ENCODE results near the gene INHBA.

DNA sequence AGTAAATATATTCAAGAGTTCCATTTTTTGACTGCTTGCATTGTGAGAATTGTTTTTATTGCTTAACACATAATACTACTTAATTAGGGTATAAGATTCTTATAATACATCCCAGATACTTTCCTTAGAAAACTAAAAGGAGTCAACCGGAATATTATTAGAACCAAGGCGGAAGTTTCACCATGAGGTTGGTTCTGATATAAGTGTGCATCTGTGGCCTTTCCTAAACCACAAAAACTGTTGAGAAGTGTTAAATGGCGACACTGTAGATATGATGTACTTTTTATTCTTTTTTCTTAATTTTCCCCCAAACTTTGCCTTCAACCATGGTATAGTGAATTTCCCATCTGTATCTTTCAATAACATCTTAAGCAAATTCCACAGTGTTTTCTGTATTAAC, 32.3 kb upstream of the INHBA start:
- TF ChIP-seq, protein P1, sequence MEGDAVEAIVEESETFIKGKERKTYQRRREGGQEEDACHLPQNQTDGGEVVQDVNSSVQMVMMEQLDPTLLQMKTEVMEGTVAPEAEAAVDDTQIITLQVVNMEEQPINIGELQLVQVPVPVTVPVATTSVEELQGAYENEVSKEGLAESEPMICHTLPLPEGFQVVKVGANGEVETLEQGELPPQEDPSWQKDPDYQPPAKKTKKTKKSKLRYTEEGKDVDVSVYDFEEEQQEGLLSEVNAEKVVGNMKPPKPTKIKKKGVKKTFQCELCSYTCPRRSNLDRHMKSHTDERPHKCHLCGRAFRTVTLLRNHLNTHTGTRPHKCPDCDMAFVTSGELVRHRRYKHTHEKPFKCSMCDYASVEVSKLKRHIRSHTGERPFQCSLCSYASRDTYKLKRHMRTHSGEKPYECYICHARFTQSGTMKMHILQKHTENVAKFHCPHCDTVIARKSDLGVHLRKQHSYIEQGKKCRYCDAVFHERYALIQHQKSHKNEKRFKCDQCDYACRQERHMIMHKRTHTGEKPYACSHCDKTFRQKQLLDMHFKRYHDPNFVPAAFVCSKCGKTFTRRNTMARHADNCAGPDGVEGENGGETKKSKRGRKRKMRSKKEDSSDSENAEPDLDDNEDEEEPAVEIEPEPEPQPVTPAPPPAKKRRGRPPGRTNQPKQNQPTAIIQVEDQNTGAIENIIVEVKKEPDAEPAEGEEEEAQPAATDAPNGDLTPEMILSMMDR (conservative IDR thresholded peaks at IDR 0.05; ENCODE audit: low read length) = no peak
- no peak for TF ChIP-seq EZH2phosphoT487 (IDR thresholded peaks at IDR 0.05; ENCODE audit: borderline replicate concordance)

Data from Loucy (cell line).